PC-3 (cell line): ENCODE results near the gene ANKRD40.

Experiments
- EZH2 ChIP-seq: fragments of 300-600 bp; sonication (generic); IDR thresholded peaks from one replicate; pipeline ENCODE4 v1.6.1; 2017; ENCODE audit warnings: antibody characterized with exemption, mild to moderate bottlenecking, low read length; ENCODE audit not compliant: unreplicated experiment
- EZH2phosphoT487 ChIP-seq: fragments of 300-600 bp; sonication (generic); IDR thresholded peaks from 2 replicates; pipeline ENCODE4 v1.6.1; 2018; ENCODE audit warnings: mild to moderate bottlenecking, antibody characterized with exemption, low read length, borderline replicate concordance
- TF ChIP-seq, protein P1 (sequence below): fragments of 300-600 bp; sonication (generic); conservative IDR thresholded peaks from 2 replicates; pipeline ENCODE4 v1.5.1; 2017; ENCODE audit warnings: antibody characterized with exemption, low read depth, mild to moderate bottlenecking, low read length

DNA sequence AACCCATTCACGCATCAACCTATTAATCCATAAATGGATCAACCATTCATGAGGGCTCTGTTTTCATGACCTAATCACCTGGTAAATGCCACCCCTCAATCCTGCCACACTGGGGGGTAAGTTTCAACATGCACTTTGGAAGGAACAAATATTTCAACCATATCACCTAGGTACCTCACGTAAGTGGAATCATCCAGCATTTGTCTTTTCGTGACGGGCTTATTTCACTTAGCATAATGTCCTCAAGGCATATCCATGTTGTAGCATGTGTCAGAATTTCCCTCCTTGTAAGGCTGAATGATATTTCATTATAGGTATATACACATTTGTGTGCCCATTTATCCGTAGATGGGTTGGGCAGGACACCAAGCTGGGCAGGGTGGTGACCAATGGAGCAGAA lies 35.6 kb downstream of the ANKRD40 start:
- TF ChIP-seq, protein P1, sequence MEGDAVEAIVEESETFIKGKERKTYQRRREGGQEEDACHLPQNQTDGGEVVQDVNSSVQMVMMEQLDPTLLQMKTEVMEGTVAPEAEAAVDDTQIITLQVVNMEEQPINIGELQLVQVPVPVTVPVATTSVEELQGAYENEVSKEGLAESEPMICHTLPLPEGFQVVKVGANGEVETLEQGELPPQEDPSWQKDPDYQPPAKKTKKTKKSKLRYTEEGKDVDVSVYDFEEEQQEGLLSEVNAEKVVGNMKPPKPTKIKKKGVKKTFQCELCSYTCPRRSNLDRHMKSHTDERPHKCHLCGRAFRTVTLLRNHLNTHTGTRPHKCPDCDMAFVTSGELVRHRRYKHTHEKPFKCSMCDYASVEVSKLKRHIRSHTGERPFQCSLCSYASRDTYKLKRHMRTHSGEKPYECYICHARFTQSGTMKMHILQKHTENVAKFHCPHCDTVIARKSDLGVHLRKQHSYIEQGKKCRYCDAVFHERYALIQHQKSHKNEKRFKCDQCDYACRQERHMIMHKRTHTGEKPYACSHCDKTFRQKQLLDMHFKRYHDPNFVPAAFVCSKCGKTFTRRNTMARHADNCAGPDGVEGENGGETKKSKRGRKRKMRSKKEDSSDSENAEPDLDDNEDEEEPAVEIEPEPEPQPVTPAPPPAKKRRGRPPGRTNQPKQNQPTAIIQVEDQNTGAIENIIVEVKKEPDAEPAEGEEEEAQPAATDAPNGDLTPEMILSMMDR, result no peak
- no peak for TF ChIP-seq EZH2
- no peak for TF ChIP-seq EZH2phosphoT487
